Neutrophil (primary cell): ENCODE measurements around the gene NUP214.

Source experiments
- H3K27ac ChIP-seq: fragments of 200-600 bp; sonication (generic); 2 replicates; pipeline ENCODE4 v1.5.1; 2016; ENCODE audit warnings: mild to moderate bottlenecking, moderate library complexity
- H3K27me3 ChIP-seq: fragments of 200-600 bp; sonication (generic); 2 replicates; pipeline ENCODE4 v1.6.0; 2016; ENCODE audit warnings: mild to moderate bottlenecking
- H3K36me3 ChIP-seq: fragments of 200-600 bp; sonication (generic); 2 replicates; pipeline ENCODE4 v1.5.1; 2017
- H3K4me1 ChIP-seq, 2 experiments: fragments of 200-600 bp in 1 of 2; sonication (generic) in 1 of 2; 1 replicate in 1 of 2; 2 replicates in 1 of 2; pipeline versions ENCODE4 v1.5.1 to v1.6.1; 2013 to 2016; ENCODE audit warnings: low read depth in 1 of 2, low read length in 1 of 2, mild to moderate bottlenecking in 1 of 2, moderate library complexity in 1 of 2; ENCODE audit not compliant: control insufficient read depth in 1 of 2, insufficient read depth in 1 of 2
- H3K4me3 ChIP-seq, 2 experiments: fragments of 200-600 bp in 1 of 2; sonication (generic) in 1 of 2; 1 replicate in 1 of 2; 2 replicates in 1 of 2; pipeline ENCODE4 v1.5.1; 2013 to 2016; ENCODE audit warnings: low read depth in 1 of 2, low read length in 1 of 2, mild to moderate bottlenecking in 1 of 2, moderate library complexity in 1 of 2
- H3K9me3 ChIP-seq: fragments of 200-600 bp; sonication (generic); 2 replicates; pipeline ENCODE4 v1.5.1; 2016
- TF ChIP-seq, protein P1 (sequence below): fragments of 200-600 bp; sonication (generic); IDR thresholded peaks from 2 replicates; pipeline ENCODE4 v1.5.1; 2016; ENCODE audit warnings: antibody characterized with exemption

NUP214 gene

DNA sequence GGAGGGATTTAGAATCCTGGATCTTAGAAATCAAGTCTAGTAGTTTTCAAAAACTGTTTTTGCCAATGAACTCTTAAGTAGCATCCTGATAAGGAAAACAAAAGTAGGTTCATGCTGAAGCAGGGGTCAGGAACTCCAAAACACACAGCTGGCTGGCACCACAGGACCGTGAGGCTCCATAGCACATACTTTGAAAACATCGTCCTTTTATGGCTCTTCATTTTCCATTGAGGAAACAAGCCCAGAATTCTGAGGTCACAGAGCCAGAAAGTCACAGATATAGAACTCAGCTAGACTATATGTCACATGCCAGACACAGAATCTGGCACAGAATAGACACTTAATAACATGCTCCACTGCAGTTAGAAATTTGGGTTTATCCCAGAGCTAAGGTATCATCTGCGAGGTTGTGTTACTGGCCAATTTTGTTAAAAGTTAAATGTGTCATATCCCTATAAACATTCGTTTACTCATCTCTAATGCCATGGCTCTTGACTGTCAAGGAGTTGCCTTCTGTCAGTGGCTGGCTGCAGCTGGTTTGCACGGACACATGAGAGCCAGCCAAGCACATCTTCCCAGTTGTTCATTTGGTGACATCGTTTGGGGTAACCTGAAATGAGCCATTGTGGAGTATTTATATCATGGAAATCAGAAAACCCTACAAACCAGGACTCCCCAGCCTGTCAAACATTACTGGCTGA lies 92.1 kb downstream of the NUP214 start:
- H3K27ac ChIP-seq = no peak overlapping the region
- no peaks in the 10 kb centered on the region for H3K4me1 ChIP-seq

DNA sequence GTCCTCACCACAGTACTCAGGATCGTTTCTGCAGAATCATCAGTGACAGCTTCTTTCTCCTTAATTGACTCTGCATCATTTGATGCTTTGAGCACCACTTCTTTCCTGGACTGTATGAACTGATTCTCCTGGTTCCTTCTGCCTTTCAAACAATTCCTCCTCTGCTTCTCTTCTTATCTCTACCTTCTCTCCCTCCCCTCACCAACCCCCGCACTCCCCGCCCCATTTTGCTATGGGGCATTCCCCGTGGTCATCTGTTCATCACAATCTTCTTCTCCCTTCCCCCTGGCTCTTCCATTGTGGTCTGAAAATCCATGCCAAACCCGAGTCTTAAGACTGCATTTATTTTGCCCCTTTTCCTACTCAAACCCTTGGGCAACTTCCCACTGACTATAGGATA lies 93.0 kb downstream of the NUP214 start:
- H3K36me3 ChIP-seq = peaks cover 19% of the 10 kb centered on the region
- no peaks in the 10 kb centered on the region for H3K4me1 ChIP-seq
- H3K27me3 ChIP-seq = no peaks in the 10 kb centered on the region
- H3K9me3 ChIP-seq = no peaks in the 10 kb centered on the region
- no peak overlapping the region for H3K4me3 ChIP-seq
- no peak overlapping the region for H3K27ac ChIP-seq
- TF ChIP-seq, protein P1, sequence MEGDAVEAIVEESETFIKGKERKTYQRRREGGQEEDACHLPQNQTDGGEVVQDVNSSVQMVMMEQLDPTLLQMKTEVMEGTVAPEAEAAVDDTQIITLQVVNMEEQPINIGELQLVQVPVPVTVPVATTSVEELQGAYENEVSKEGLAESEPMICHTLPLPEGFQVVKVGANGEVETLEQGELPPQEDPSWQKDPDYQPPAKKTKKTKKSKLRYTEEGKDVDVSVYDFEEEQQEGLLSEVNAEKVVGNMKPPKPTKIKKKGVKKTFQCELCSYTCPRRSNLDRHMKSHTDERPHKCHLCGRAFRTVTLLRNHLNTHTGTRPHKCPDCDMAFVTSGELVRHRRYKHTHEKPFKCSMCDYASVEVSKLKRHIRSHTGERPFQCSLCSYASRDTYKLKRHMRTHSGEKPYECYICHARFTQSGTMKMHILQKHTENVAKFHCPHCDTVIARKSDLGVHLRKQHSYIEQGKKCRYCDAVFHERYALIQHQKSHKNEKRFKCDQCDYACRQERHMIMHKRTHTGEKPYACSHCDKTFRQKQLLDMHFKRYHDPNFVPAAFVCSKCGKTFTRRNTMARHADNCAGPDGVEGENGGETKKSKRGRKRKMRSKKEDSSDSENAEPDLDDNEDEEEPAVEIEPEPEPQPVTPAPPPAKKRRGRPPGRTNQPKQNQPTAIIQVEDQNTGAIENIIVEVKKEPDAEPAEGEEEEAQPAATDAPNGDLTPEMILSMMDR = no peak

More for the DNA sequence above, 92.1 kb downstream of the NUP214 start:
- TF ChIP-seq, protein P1 = no peak
- Histone ChIP-seq H3K27me3 (no peaks in the 10 kb centered on the region), H3K9me3 (no peaks in the 10 kb centered on the region), H3K36me3 (peaks cover 19% of the 10 kb centered on the region), H3K4me3 (no peak overlapping the region)

DNA sequence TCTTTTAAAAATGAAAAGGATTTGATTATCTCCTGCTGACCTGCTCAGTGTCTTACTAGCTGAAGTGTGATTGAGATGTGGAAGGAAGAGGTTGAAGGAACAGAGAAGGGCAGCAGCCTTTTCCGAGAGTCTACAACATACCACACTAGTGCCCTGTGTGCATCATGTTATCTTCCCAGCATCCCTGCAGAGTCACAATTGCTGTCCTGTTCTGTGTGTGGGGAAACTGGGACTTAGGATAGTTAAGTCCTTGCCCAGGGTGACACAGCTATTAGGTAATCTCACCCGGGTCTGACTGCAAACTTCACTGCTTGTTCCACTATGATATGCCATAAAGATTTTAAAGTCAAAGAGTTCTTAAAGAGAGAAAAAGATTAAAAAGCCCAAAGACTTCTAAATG lies 95.1 kb downstream of the NUP214 start:
- Histone ChIP-seq H3K4me1 (peaks cover under 1 to 2% of the 10 kb centered on the region in 2 experiments), H3K9me3 (no peaks in the 10 kb centered on the region), H3K27me3 (no peaks in the 10 kb centered on the region), H3K4me3 (no peak overlapping the region), H3K36me3 (peaks cover 19% of the 10 kb centered on the region), H3K27ac (no peak overlapping the region)
- TF ChIP-seq, protein P1 = no peak

DNA sequence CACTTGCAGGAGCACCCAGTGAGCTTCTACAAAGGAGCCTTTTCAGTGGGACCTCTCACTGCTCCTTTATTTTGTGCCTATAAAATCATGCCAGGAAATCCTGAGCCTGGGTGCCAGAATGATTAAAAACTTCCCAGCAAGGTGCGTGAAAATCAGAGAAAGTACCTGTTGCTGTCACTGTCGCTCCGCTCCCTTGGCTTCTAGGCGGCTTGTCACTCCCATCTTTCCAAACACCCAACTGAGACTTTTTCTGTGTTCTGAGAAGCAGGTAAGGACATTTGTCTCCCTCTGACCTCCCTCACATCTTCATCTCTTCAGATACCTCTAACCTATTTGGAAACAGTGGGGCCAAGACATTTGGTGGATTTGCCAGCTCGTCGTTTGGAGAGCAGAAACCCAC lies 97.1 kb downstream of the NUP214 start:
- H3K27me3 ChIP-seq = no peaks in the 10 kb centered on the region

DNA sequence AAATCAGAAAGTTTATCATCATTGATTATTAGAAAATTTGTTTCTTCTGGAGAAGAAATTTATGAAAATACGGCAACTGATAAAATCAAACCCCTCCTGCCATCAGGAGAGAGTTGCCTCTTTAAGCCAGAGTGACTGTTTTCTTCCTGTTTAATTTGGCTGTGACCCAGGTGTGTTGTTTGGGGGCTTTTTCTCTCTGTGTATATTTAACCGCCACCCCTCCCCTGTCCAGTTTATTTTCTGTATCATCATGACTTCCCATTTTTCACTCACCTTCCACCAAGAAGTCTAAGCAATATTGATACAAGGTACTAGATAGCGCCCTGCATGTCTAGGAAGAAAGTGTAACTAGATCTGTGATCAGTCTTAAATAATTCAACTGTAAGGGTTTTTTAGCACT lies 100.8 kb downstream of the NUP214 start:
- Histone ChIP-seq H3K4me1 (peaks cover 47 to 49% of the 10 kb centered on the region in 2 experiments), H3K27ac (peak overlapping the region; percentile 82), H3K36me3 (peaks cover 18% of the 10 kb centered on the region), H3K4me3 (peak overlapping the region in 1 of 2 experiments; percentile 84), H3K9me3 (no peaks in the 10 kb centered on the region), H3K27me3 (no peaks in the 10 kb centered on the region)
- TF ChIP-seq, protein P1 = no peak

More for the DNA sequence above, 97.1 kb downstream of the NUP214 start:
- TF ChIP-seq, protein P1 = no peak
- H3K27ac ChIP-seq = no peak overlapping the region
- H3K4me3 ChIP-seq = no peak overlapping the region
- peaks cover 16% of the 10 kb centered on the region for H3K36me3 ChIP-seq
- no peaks in the 10 kb centered on the region for H3K9me3 ChIP-seq
- peaks cover 20 to 21% of the 10 kb centered on the region in 2 experiments for H3K4me1 ChIP-seq
